HG03139 (cell line): ENCODE data around the gene PPP1R9A.

Experiments used
- ATAC-seq: cut with Tn5 transposase; IDR thresholded peaks from one replicate; pipeline ENCODE4 v1.9.1; 2021; ENCODE audit not compliant: unreplicated experiment

The PPP1R9A gene

GRCh38 chr7:95246831-95247370, 339.5 kb downstream of the PPP1R9A start:
- no peak for ATAC-seq

GRCh38 chr7:95250571-95250970, 343.2 kb downstream of the PPP1R9A start:
- no peak for ATAC-seq

GRCh38 chr7:95251966-95252365, 344.6 kb downstream of the PPP1R9A start:
- ATAC-seq, result no peak

- no peak for ATAC-seq
These were observed 346.6 kb downstream of the PPP1R9A start for GRCh38 chr7:95253986-95254385.

GRCh38 chr7:95255691-95256090, 348.3 kb downstream of the PPP1R9A start:
- ATAC-seq, result no peak

- ATAC-seq, result no peak
These were observed 354.6 kb downstream of the PPP1R9A start for GRCh38 chr7:95261895-95262415.

- ATAC-seq, result no peak
These were observed 355.5 kb downstream of the PPP1R9A start for GRCh38 chr7:95262875-95263274.

- no peak for ATAC-seq
These were observed 356.5 kb downstream of the PPP1R9A start for GRCh38 chr7:95263785-95264362.

GRCh38 chr7:95264363-95264891, 357.0 kb downstream of the PPP1R9A start:
- no peak for ATAC-seq

GRCh38 chr7:95265634-95266033, 358.2 kb downstream of the PPP1R9A start:
- ATAC-seq, result no peak

GRCh38 chr7:95267754-95268153, 360.4 kb downstream of the PPP1R9A start:
- no peak for ATAC-seq

GRCh38 chr7:95269640-95270039, 362.2 kb downstream of the PPP1R9A start:
- no peak for ATAC-seq

GRCh38 chr7:95276114-95276513, 368.7 kb downstream of the PPP1R9A start:
- no peak for ATAC-seq

GRCh38 chr7:95279417-95279816, 372.0 kb downstream of the PPP1R9A start:
- no peak for ATAC-seq

GRCh38 chr7:95286096-95286495, 378.7 kb downstream of the PPP1R9A start:
- ATAC-seq, result no peak

GRCh38 chr7:95290166-95290830, 382.9 kb downstream of the PPP1R9A start:
- ATAC-seq, result no peak

GRCh38 chr7:95295397-95295796, 388.0 kb downstream of the PPP1R9A start:
- ATAC-seq, result no peak

- no peak for ATAC-seq
These were observed 389.1 kb downstream of the PPP1R9A start for GRCh38 chr7:95296456-95296855.

- no peak for ATAC-seq
These were observed 389.6 kb downstream of the PPP1R9A start for GRCh38 chr7:95297041-95297440.

- no peak for ATAC-seq
These were observed 390.7 kb downstream of the PPP1R9A start for GRCh38 chr7:95298091-95298490.

- no peak for ATAC-seq
These were observed 395.9 kb downstream of the PPP1R9A start for GRCh38 chr7:95303013-95303905.
